ENCODE results near the gene MYH10.

Gene MYH10

DNA sequence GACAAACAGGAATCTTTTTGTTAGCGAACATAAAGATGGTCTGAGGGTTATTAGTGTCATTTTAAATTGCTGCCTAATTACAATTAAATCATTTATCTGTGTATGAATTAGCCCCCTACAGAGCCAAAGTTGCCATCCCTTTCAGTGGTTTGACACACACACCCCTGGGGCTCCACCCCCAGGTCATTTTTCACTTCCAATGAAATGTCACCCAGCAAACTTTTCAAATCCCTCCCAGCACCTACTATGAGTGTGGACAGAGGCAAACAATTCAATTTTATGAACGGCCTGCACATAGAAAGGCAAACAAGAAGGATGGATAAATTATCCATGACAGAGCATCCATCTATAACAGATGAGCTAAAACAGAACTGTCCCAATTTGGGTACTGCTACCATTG lies 2.4 kb downstream of the MYH10 start:
- Histone ChIP-seq H3K4me1 (ENCODE audit: control insufficient read depth in 1 of 2, insufficient read depth in 1 of 2, low read depth in 1 of 2, low read length in 1 of 2) (peaks cover 12 to 21% of the 10 kb centered on the region in 2 experiments), H3K27me3 (peaks cover 100% of the 10 kb centered on the region), H3K27ac (no peak overlapping the region), H3K4me3 (ENCODE audit: low read depth in 1 of 2, low read length in 1 of 2) (no peak overlapping the region), H3K9me3 (no peaks in the 10 kb centered on the region), H3K36me3 (no peaks in the 10 kb centered on the region)
- TF ChIP-seq CTCF (IDR thresholded peaks at IDR 0.05): no peak

- Histone ChIP-seq H3K4me1 (ENCODE audit: control insufficient read depth in 1 of 2, insufficient read depth in 1 of 2, low read depth in 1 of 2, low read length in 1 of 2) (no peaks in the 10 kb centered on the region), H3K9me3 (no peaks in the 10 kb centered on the region), H3K27ac (no peak overlapping the region), H3K27me3 (peaks cover 100% of the 10 kb centered on the region), H3K4me3 (ENCODE audit: low read depth in 1 of 2, low read length in 1 of 2) (no peak overlapping the region), H3K36me3 (no peaks in the 10 kb centered on the region)
- TF ChIP-seq CTCF (IDR thresholded peaks at IDR 0.05): no peak
These were observed 6.9 kb downstream of the MYH10 start for GRCh38 chr17:8623591-8623990.

DNA sequence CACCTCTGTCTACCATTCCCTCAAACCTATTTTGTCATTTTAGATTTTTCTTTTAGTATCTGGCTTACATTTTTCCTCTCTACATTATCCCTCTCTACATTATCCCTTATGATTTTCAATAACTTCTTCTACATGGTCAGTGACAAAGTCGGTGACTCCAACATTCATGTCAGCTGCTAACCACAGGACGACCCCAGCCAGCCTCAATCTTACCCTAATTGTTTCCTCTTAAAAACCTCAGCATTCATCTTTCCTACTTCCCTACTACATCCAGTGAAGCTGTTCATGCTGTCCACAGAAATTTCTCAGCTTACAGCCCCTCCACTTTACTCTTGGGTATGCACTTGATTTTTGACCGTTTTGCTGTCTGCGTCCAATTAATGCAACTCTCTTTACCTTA lies 8.3 kb downstream of the MYH10 start:
- Histone ChIP-seq H3K4me3 (ENCODE audit: low read depth in 1 of 2, low read length in 1 of 2) (no peak overlapping the region), H3K4me1 (ENCODE audit: control insufficient read depth in 1 of 2, insufficient read depth in 1 of 2, low read depth in 1 of 2, low read length in 1 of 2) (no peaks in the 10 kb centered on the region), H3K36me3 (no peaks in the 10 kb centered on the region), H3K27me3 (peaks cover 99% of the 10 kb centered on the region), H3K27ac (no peak overlapping the region), H3K9me3 (no peaks in the 10 kb centered on the region)
- TF ChIP-seq CTCF (IDR thresholded peaks at IDR 0.05): no peak

GRCh38 chr17:8621585-8621984 lies 8.9 kb downstream of the MYH10 start:
- Histone ChIP-seq H3K27ac (no peak overlapping the region), H3K9me3 (no peaks in the 10 kb centered on the region), H3K4me3 (ENCODE audit: low read depth in 1 of 2, low read length in 1 of 2) (no peak overlapping the region), H3K27me3 (peaks cover 99% of the 10 kb centered on the region), H3K36me3 (no peaks in the 10 kb centered on the region), H3K4me1 (ENCODE audit: control insufficient read depth in 1 of 2, insufficient read depth in 1 of 2, low read depth in 1 of 2, low read length in 1 of 2) (no peaks in the 10 kb centered on the region)
- TF ChIP-seq CTCF (IDR thresholded peaks at IDR 0.05): no peak

DNA sequence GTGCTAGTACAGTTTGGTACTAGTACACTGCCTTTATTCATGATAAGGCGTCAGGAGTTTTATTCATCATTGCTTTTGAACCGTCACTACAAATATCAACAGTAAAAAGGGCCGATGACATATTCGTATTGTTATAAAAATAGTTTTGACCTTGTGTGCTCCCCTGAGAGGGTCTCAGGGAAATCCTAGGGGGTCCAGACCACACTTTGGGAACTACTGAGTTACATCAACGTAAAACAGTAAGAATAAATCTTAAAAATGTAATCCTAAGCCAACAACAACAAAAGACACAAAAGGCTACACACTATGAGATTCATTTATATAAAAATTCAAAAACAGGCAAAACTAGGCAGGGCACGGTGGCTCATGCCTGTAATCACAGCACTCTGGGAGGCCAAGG lies 11.2 kb downstream of the MYH10 start:
- no peaks in the 10 kb centered on the region for H3K36me3 ChIP-seq
- H3K27ac ChIP-seq: no peak overlapping the region
- TF ChIP-seq CTCF (IDR thresholded peaks at IDR 0.05): no peak
- H3K4me1 ChIP-seq (ENCODE audit: control insufficient read depth in 1 of 2, insufficient read depth in 1 of 2, low read depth in 1 of 2, low read length in 1 of 2): no peaks in the 10 kb centered on the region
- H3K27me3 ChIP-seq: peaks cover 99% of the 10 kb centered on the region
- H3K4me3 ChIP-seq (ENCODE audit: low read depth in 1 of 2, low read length in 1 of 2): no peak overlapping the region
- H3K9me3 ChIP-seq: no peaks in the 10 kb centered on the region

GRCh38 chr17:8618825-8619224 lies 11.7 kb downstream of the MYH10 start:
- Histone ChIP-seq H3K9me3 (no peaks in the 10 kb centered on the region), H3K4me3 (ENCODE audit: low read depth in 1 of 2, low read length in 1 of 2) (no peak overlapping the region), H3K27me3 (peaks cover 95% of the 10 kb centered on the region), H3K4me1 (ENCODE audit: control insufficient read depth in 1 of 2, insufficient read depth in 1 of 2, low read depth in 1 of 2, low read length in 1 of 2) (no peaks in the 10 kb centered on the region), H3K27ac (no peak overlapping the region), H3K36me3 (no peaks in the 10 kb centered on the region)
- TF ChIP-seq CTCF (IDR thresholded peaks at IDR 0.05): no peak

All from neutrophil (primary cell).